Stimulated activated CD4-positive, alpha-beta T cell treated with anti-CD3 and anti-CD28 coated beads, Interleukin-12 subunit alpha, Interleukin-12 subunit beta, amount 100 ng/mL, for 48 hours (primary cell): ENCODE results near the gene FCRL1.

Experiments
- DNase-seq, 3 donors: peaks; one replicate each; pipeline ENCODE4 v3.0.0-alpha.2; 2020; ENCODE audit warnings: low read depth in 2 of 3, low spot score in 1 of 3

The FCRL1 gene

GRCh38 chr1:157819896-157820295, at the start of gene FCRL1:
FCRL1 (minus strand) TSS chr1:157820120; CDS start chr1:157820037, 83 bp downstream.
- no peak for DNase-seq

- DNase-seq: no peak
These were observed 48.7 kb upstream of the FCRL1 start for GRCh38 chr1:157868654-157869053.

GRCh38 chr1:157862114-157863070, 42.5 kb upstream of the FCRL1 start:
- DNase-seq: no peak

GRCh38 chr1:157856538-157856937, 36.6 kb upstream of the FCRL1 start:
- DNase-seq: no peak

- no peak for DNase-seq
These were observed 32.6 kb upstream of the FCRL1 start for GRCh38 chr1:157852476-157852875.

- no peak for DNase-seq
These were observed 29.4 kb upstream of the FCRL1 start for GRCh38 chr1:157849229-157849875.

GRCh38 chr1:157844089-157844830, 24.3 kb upstream of the FCRL1 start:
- DNase-seq: no peak

GRCh38 chr1:157842939-157843338, 23.0 kb upstream of the FCRL1 start:
- no peak for DNase-seq

GRCh38 chr1:157841708-157842107, 21.8 kb upstream of the FCRL1 start, which contains the start of gene CD5L:
CD5L (minus strand) TSS chr1:157841808; CDS start chr1:157841701, 107 bp downstream.
- no peak for DNase-seq

GRCh38 chr1:157838966-157839365, 19.0 kb upstream of the FCRL1 start:
- no peak for DNase-seq

- DNase-seq: no peak
These were observed 14.5 kb upstream of the FCRL1 start for GRCh38 chr1:157834430-157834829.

- DNase-seq: no peak
These were observed 13.2 kb upstream of the FCRL1 start for GRCh38 chr1:157833145-157833544.

GRCh38 chr1:157831968-157832626, 12.2 kb upstream of the FCRL1 start:
- no peak for DNase-seq

- DNase-seq: no peak
These were observed 11.0 kb upstream of the FCRL1 start for GRCh38 chr1:157830887-157831286.

GRCh38 chr1:157829711-157830110, 9.8 kb upstream of the FCRL1 start:
- no peak for DNase-seq

- no peak for DNase-seq
These were observed 9.3 kb upstream of the FCRL1 start for GRCh38 chr1:157829210-157829609.

- DNase-seq: no peak
These were observed 379 bp upstream of the FCRL1 start for GRCh38 chr1:157820299-157820698.

GRCh38 chr1:157819215-157819614, 705 bp downstream of the FCRL1 start:
- DNase-seq: no peak

GRCh38 chr1:157813269-157813668, 6.7 kb downstream of the FCRL1 start:
- no peak for DNase-seq

- DNase-seq: no peak
These were observed 13.3 kb downstream of the FCRL1 start for GRCh38 chr1:157806431-157807149.
